GM23338 (cell line): ENCODE data around the gene DDTL.
"Not testable (repeated sequence)": the region's sequence is repeated elsewhere in the genome, so short reads cannot be mapped to it uniquely, and the experiment has no call there.

ENCODE experiments used
- EZH2 ChIP-seq: fragments of 200-600 bp; sonication (generic); IDR thresholded peaks from one replicate; pipeline ENCODE4 v1.8.0; 2017; ENCODE audit warnings: antibody characterized with exemption, mild to moderate bottlenecking, low read depth; ENCODE audit not compliant: unreplicated experiment
- TF ChIP-seq, protein P1 (sequence below), 2 experiments: fragments of 200-600 bp in 1 of 2; sonication (generic) in 1 of 2; conservative IDR thresholded peaks; 2 replicates each; pipeline versions ENCODE4 v1.5.1 to v1.6.1; 2016 to 2017; ENCODE audit warnings: antibody characterized with exemption in 2 of 2, low read depth in 2 of 2, mild to moderate bottlenecking in 2 of 2, moderate library complexity in 1 of 2

DNA sequence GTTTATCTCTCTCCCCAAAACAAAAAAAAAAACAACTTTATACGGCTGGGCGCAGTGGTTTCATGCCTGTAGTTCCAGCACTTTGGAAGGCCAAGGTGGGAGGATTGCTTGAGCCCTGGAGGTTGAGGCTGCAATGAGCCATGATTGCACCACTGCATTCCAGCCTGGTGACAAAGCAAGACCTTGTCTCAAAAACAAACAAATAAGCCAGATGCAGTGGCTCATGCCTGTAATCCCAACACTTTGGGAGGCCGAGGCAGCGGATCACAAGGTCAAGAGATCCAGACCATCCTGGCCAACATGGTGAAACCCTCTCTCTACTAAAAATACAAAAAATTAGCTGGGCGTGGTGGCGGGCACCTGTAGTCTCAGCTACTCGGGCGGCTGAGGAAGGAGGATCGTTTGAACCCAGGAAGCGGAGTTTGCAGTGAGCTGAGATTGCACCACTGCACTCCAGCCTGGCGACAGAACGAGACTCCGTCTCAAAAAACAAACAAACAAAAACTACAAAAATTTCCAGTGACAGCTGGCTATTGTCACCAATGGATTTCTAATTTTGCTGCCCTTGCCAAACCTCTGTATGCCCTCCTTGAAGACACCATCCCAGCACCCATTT, 45.0 kb upstream of the DDTL start:
- TF ChIP-seq, protein P1, sequence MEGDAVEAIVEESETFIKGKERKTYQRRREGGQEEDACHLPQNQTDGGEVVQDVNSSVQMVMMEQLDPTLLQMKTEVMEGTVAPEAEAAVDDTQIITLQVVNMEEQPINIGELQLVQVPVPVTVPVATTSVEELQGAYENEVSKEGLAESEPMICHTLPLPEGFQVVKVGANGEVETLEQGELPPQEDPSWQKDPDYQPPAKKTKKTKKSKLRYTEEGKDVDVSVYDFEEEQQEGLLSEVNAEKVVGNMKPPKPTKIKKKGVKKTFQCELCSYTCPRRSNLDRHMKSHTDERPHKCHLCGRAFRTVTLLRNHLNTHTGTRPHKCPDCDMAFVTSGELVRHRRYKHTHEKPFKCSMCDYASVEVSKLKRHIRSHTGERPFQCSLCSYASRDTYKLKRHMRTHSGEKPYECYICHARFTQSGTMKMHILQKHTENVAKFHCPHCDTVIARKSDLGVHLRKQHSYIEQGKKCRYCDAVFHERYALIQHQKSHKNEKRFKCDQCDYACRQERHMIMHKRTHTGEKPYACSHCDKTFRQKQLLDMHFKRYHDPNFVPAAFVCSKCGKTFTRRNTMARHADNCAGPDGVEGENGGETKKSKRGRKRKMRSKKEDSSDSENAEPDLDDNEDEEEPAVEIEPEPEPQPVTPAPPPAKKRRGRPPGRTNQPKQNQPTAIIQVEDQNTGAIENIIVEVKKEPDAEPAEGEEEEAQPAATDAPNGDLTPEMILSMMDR (conservative IDR thresholded peaks at IDR 0.05; ENCODE audit: low read depth in 2 of 2) = not testable (repeated sequence)
- not testable (repeated sequence) for TF ChIP-seq EZH2
